CD4-positive, alpha-beta memory T cell (primary cell): ENCODE measurements around the gene MTIF3. TPM values are rescaled to one million over a fixed set of nuclear protein-coding genes. Genes with fewer than 3 reads are reported as not detected.
"Not testable (repeated sequence)": the region's sequence is repeated elsewhere in the genome, so short reads cannot be mapped to it uniquely, and the experiment has no call there.

Experiments
- CTCF ChIA-PET: fragments of 350-600 bp; sonication (Branson Sonifier 250); formaldehyde crosslinking; loops from one replicate; lab custom pipeline; 2021; ENCODE audit warnings: inconsistent platforms; ENCODE audit not compliant: partially characterized antibody; lab: Charles Lee
- POLR2A ChIA-PET: fragments of 350-600 bp; sonication (Branson Sonifier 250); formaldehyde crosslinking; loops from one replicate; lab custom pipeline; 2021; ENCODE audit not compliant: partially characterized antibody; lab: Charles Lee
- DNase-seq, 5 donors: peaks; one replicate each; pipeline versions ENCODE4 v3.0.0 to v3.0.0-alpha.2; 2020 to 2022; ENCODE audit warnings: mixed read lengths in 1 of 5
- H3K27ac ChIP-seq: one replicate; pipeline ENCODE4 v1.7.0; 2013; ENCODE audit warnings: low read depth, low read length
- H3K27me3 ChIP-seq: 2 replicates; pipeline ENCODE4 v1.7.0; 2013; ENCODE audit warnings: mild to moderate bottlenecking, low read length, moderate library complexity; ENCODE audit not compliant: insufficient read depth
- H3K36me3 ChIP-seq: 2 replicates; pipeline ENCODE4 v1.7.0; 2013; ENCODE audit warnings: mild to moderate bottlenecking, low read length, moderate library complexity; ENCODE audit not compliant: insufficient read depth
- H3K4me1 ChIP-seq: 2 replicates; pipeline ENCODE4 v1.7.0; 2013; ENCODE audit warnings: mild to moderate bottlenecking, low read length, moderate library complexity; ENCODE audit not compliant: insufficient read depth
- H3K4me3 ChIP-seq, 2 donors: one replicate each; pipeline ENCODE4 v1.7.0; 2013; ENCODE audit warnings: low read length in 2 of 2, mild to moderate bottlenecking in 1 of 2
- H3K9me3 ChIP-seq, 2 donors: one replicate each; pipeline ENCODE4 v1.7.0; 2013; ENCODE audit warnings: low read length in 2 of 2, control low read depth in 1 of 2; ENCODE audit not compliant: control insufficient read depth in 1 of 2
- H3K27ac Mint-ChIP-seq, 7 donors: one replicate each; pipeline ENCODE4 v1.8.0; 2020 to 2021; ENCODE audit warnings: mixed read lengths in 7 of 7, mild to moderate bottlenecking in 6 of 7, inconsistent platforms in 3 of 7, moderate library complexity in 3 of 7
- H3K27me3 Mint-ChIP-seq, 2 donors: one replicate each; pipeline ENCODE4 v1.8.0; 2020 to 2021; ENCODE audit warnings: mixed read lengths in 2 of 2
- H3K36me3 Mint-ChIP-seq, 2 donors: one replicate each; pipeline ENCODE4 v1.8.0; 2020 to 2021; ENCODE audit warnings: mixed read lengths in 2 of 2, inconsistent platforms in 1 of 2, mild to moderate bottlenecking in 1 of 2
- H3K4me1 Mint-ChIP-seq, 4 donors: one replicate each; pipeline ENCODE4 v1.8.0; 2020 to 2021; ENCODE audit warnings: mixed read lengths in 4 of 4, mild to moderate bottlenecking in 1 of 4
- H3K4me3 Mint-ChIP-seq, 8 donors: one replicate each; pipeline ENCODE4 v1.8.0; 2020 to 2021; ENCODE audit warnings: mixed read lengths in 8 of 8, mild to moderate bottlenecking in 7 of 8, moderate library complexity in 6 of 8, inconsistent platforms in 3 of 8
- H3K9me3 Mint-ChIP-seq, 8 donors: one replicate each; pipeline ENCODE4 v1.8.0; 2020 to 2021; ENCODE audit warnings: mixed read lengths in 8 of 8, mild to moderate bottlenecking in 5 of 8, inconsistent platforms in 3 of 8, moderate library complexity in 1 of 8
- intact Hi-C: fragments of 100-400 bp; cut with micrococcal nuclease; formaldehyde crosslinking; loops from one replicate; pipeline ENCODE4 v1.15.1; 2023
- polyA plus RNA-seq, 2 donors: library from polyadenylated mRNA; unstranded; fragments of 300-500 nt; fragmentation: Illumina TruSeq; gene quantifications; one replicate each; pipeline ENCODE4 v1.2.3, GENCODE V29; 2021
- total RNA-seq, 2 experiments: library from RNA; stranded (reverse); gene quantifications; one replicate each; pipeline ENCODE4 v1.2.3, GENCODE V29; 2021

MTIF3 gene
- total and polyA plus RNA-seq, 4 experiments from 2014 or later: 85.6 to 94.4 (median 89.4) TPM

GRCh38 chr13:27400405-27400804, 50.0 kb downstream of the MTIF3 start:
- H3K9me3 ChIP-seq, H3K27ac Mint-ChIP-seq, intact Hi-C loops, H3K9me3 Mint-ChIP-seq, H3K27ac ChIP-seq, H3K4me1 ChIP-seq, DNase-seq, H3K27me3 Mint-ChIP-seq, H3K27me3 ChIP-seq, H3K4me1 Mint-ChIP-seq, POLR2A ChIA-PET, H3K4me3 ChIP-seq, H3K4me3 Mint-ChIP-seq, H3K36me3 Mint-ChIP-seq, H3K36me3 ChIP-seq: not testable (repeated sequence)
- CTCF ChIA-PET: interaction anchor here (1.1 to 2.6 kb wide), 3 partner anchors 426 to 433 kb away, joined by 3 to 8 read pairs (median 3); no protein-coding TSS in a partner anchor

GRCh38 chr13:27398360-27398759, 52.0 kb downstream of the MTIF3 start:
- H3K27me3 Mint-ChIP-seq: peaks cover 3 to 6% of the 10 kb centered on the region in 2 donors
- ChIA-PET POLR2A (no interaction called here), CTCF (interaction anchor here (0.6 to 2.6 kb wide), 2 partner anchors 19 to 428 kb away, joined by 3 to 8 read pairs; no protein-coding TSS in a partner anchor)
- H3K36me3 Mint-ChIP-seq: no peaks in the 10 kb centered on the region
- no peaks in the 10 kb centered on the region for H3K27me3 ChIP-seq
- H3K27ac ChIP-seq: no peak overlapping the region
- peaks cover 0 to 3% (median under 1%) of the 10 kb centered on the region in 4 donors for H3K4me1 Mint-ChIP-seq
- DNase-seq: no peak
- intact Hi-C loops: no loop called here
- no peak overlapping the region for H3K4me3 ChIP-seq
- no peak overlapping the region for H3K27ac Mint-ChIP-seq
- H3K36me3 ChIP-seq: no peaks in the 10 kb centered on the region
- no peaks in the 10 kb centered on the region for H3K9me3 ChIP-seq
- no peak overlapping the region for H3K4me3 Mint-ChIP-seq
- no peaks in the 10 kb centered on the region for H3K9me3 Mint-ChIP-seq
- no peaks in the 10 kb centered on the region for H3K4me1 ChIP-seq

GRCh38 chr13:27396252-27396846, 54.0 kb downstream of the MTIF3 start:
- Histone ChIP-seq H3K4me1 (no peaks in the 10 kb centered on the region), H3K4me3 (no peak overlapping the region), H3K36me3 (no peaks in the 10 kb centered on the region), H3K27ac (no peak overlapping the region), H3K27me3 (no peaks in the 10 kb centered on the region), H3K9me3 (no peaks in the 10 kb centered on the region)
- H3K27me3 Mint-ChIP-seq: peaks cover 3 to 6% of the 10 kb centered on the region in 2 donors
- peaks cover 0 to 2% (median under 1%) of the 10 kb centered on the region in 4 donors for H3K4me1 Mint-ChIP-seq
- ChIA-PET CTCF (interaction anchor here (1.3 kb wide), 1 partner anchor 9 kb away, joined by 3 read pairs; no protein-coding TSS in a partner anchor), POLR2A (no interaction called here)
- no peak overlapping the region for H3K27ac Mint-ChIP-seq
- no peak overlapping the region for H3K4me3 Mint-ChIP-seq
- no peak for DNase-seq
- no peaks in the 10 kb centered on the region for H3K36me3 Mint-ChIP-seq
- intact Hi-C loops: no loop called here
- H3K9me3 Mint-ChIP-seq: no peaks in the 10 kb centered on the region

GRCh38 chr13:27395007-27395510, 55.3 kb downstream of the MTIF3 start:
- Histone ChIP-seq H3K27me3 (no peaks in the 10 kb centered on the region), H3K4me3 (no peak overlapping the region), H3K4me1 (no peaks in the 10 kb centered on the region), H3K9me3 (no peaks in the 10 kb centered on the region), H3K27ac (no peak overlapping the region), H3K36me3 (no peaks in the 10 kb centered on the region)
- POLR2A ChIA-PET: no interaction called here
- Mint-ChIP-seq H3K4me3 (no peak overlapping the region), H3K4me1 (no peaks in the 10 kb centered on the region), H3K27ac (no peak overlapping the region), H3K27me3 (peaks cover 2 to 6% of the 10 kb centered on the region in 2 donors), H3K36me3 (no peaks in the 10 kb centered on the region), H3K9me3 (no peaks in the 10 kb centered on the region)
- CTCF ChIA-PET: interaction anchor here (1.1 to 1.3 kb wide), 2 partner anchors 16 to 431 kb away, joined by 3 to 4 read pairs; no protein-coding TSS in a partner anchor
- intact Hi-C loops: no loop called here
- no peak for DNase-seq

- ChIA-PET CTCF (interaction anchor here (1.0 kb wide), 1 partner anchor 434 kb away, joined by 4 read pairs; no protein-coding TSS in a partner anchor), POLR2A (no interaction called here)
- no peak overlapping the region for H3K27ac Mint-ChIP-seq
- intact Hi-C loops: no loop called here
- no peaks in the 10 kb centered on the region for H3K36me3 Mint-ChIP-seq
- no peaks in the 10 kb centered on the region for H3K36me3 ChIP-seq
- H3K27me3 Mint-ChIP-seq: peaks cover 2 to 6% of the 10 kb centered on the region in 2 donors
- H3K27me3 ChIP-seq: no peaks in the 10 kb centered on the region
- no peak for DNase-seq
- H3K4me3 ChIP-seq: no peak overlapping the region
- no peaks in the 10 kb centered on the region for H3K9me3 Mint-ChIP-seq
- no peaks in the 10 kb centered on the region for H3K4me1 ChIP-seq
- no peaks in the 10 kb centered on the region for H3K4me1 Mint-ChIP-seq
- no peaks in the 10 kb centered on the region for H3K9me3 ChIP-seq
- no peak overlapping the region for H3K4me3 Mint-ChIP-seq
- no peak overlapping the region for H3K27ac ChIP-seq
These were observed 57.3 kb downstream of the MTIF3 start for GRCh38 chr13:27393101-27393500.

GRCh38 chr13:27391471-27391870, 58.9 kb downstream of the MTIF3 start:
- POLR2A ChIA-PET: no interaction called here
- H3K36me3 ChIP-seq: no peaks in the 10 kb centered on the region

GRCh38 chr13:27389891-27390290, 60.5 kb downstream of the MTIF3 start:
- CTCF ChIA-PET: interaction anchor here (0.5 to 0.8 kb wide), 4 partner anchors 11 to 609 kb away, joined by 3 to 5 read pairs (median 4); no protein-coding TSS in a partner anchor

More at GRCh38 chr13:27391471-27391870, 58.9 kb downstream of the MTIF3 start:
- peaks cover under 1 to 5% of the 10 kb centered on the region in 2 donors for H3K27me3 Mint-ChIP-seq
- CTCF ChIA-PET: no interaction called here
- H3K4me1 Mint-ChIP-seq: no peaks in the 10 kb centered on the region
- no peaks in the 10 kb centered on the region for H3K27me3 ChIP-seq
- no peak for DNase-seq
- no peak overlapping the region for H3K27ac Mint-ChIP-seq
- H3K36me3 Mint-ChIP-seq: no peaks in the 10 kb centered on the region
- no peak overlapping the region for H3K4me3 ChIP-seq
- H3K4me3 Mint-ChIP-seq: no peak overlapping the region
- no peaks in the 10 kb centered on the region for H3K4me1 ChIP-seq
- no peaks in the 10 kb centered on the region for H3K9me3 Mint-ChIP-seq
- no peaks in the 10 kb centered on the region for H3K9me3 ChIP-seq
- H3K27ac ChIP-seq: no peak overlapping the region
- intact Hi-C loops: no loop called here

More at GRCh38 chr13:27389891-27390290, 60.5 kb downstream of the MTIF3 start:
- Mint-ChIP-seq H3K9me3 (no peaks in the 10 kb centered on the region), H3K27me3 (peaks cover 0 to 4% of the 10 kb centered on the region in 2 donors), H3K4me3 (no peak overlapping the region), H3K27ac (no peak overlapping the region), H3K4me1 (no peaks in the 10 kb centered on the region), H3K36me3 (no peaks in the 10 kb centered on the region)
- intact Hi-C loops: no loop called here
- POLR2A ChIA-PET: no interaction called here
- Histone ChIP-seq H3K4me3 (no peak overlapping the region), H3K9me3 (no peaks in the 10 kb centered on the region), H3K36me3 (no peaks in the 10 kb centered on the region), H3K4me1 (no peaks in the 10 kb centered on the region), H3K27ac (no peak overlapping the region), H3K27me3 (no peaks in the 10 kb centered on the region)
- DNase-seq: no peak
